DND-41 (cell line): ENCODE measurements around the gene DNMBP.

Source experiments
- CTCF ChIP-seq: IDR thresholded peaks from 2 replicates; pipeline ENCODE4 v1.5.1; 2012; ENCODE audit warnings: borderline replicate concordance, low read length, moderate library complexity, mild to moderate bottlenecking; ENCODE audit not compliant: poor library complexity, severe bottlenecking; ENCODE audit errors: extremely low read depth
- EZH2 ChIP-seq: IDR thresholded peaks from 3 replicates; pipeline ENCODE4 v1.6.1; 2012; ENCODE audit warnings: borderline replicate concordance, low read depth, mild to moderate bottlenecking, moderate library complexity, low read length, inconsistent platforms; ENCODE audit not compliant: severe bottlenecking

GRCh38 chr10:99870123-99870730 is 139.5 kb downstream of the DNMBP start:
- no peak for TF ChIP-seq CTCF
- TF ChIP-seq EZH2: no peak
